Colonic mucosa (tissue), 4 donors: Measurements from ENCODE around the gene ATAD3B. TPM values are rescaled to one million over a fixed set of nuclear protein-coding genes. Genes with fewer than 3 reads are reported as not detected.

ENCODE experiments used
- DNase-seq: peaks from one replicate; pipeline ENCODE4 v3.0.0-alpha.2; 2020
- H3K27ac ChIP-seq: fragments of 200-600 bp; one replicate; pipeline ENCODE4 v1.8.0; 2021
- H3K27me3 ChIP-seq: fragments of 200-600 bp; one replicate; pipeline ENCODE4 v1.8.0; 2021
- H3K36me3 ChIP-seq: fragments of 200-600 bp; one replicate; pipeline ENCODE4 v1.8.0; 2021
- H3K4me1 ChIP-seq: fragments of 200-600 bp; one replicate; pipeline ENCODE4 v1.8.0; 2021; ENCODE audit warnings: mild to moderate bottlenecking
- H3K4me3 ChIP-seq: fragments of 200-600 bp; one replicate; pipeline ENCODE4 v1.8.0; 2021
- H3K9ac ChIP-seq, 2 donors: one replicate each; pipeline ENCODE4 v1.7.0; 2013; ENCODE audit warnings: control low read depth in 2 of 2, low read depth in 2 of 2, low read length in 2 of 2
- H3K9me3 ChIP-seq: fragments of 200-600 bp; one replicate; pipeline ENCODE4 v1.8.0; 2021
- CTCF ChIP-seq: fragments of 200-600 bp; IDR thresholded peaks from one replicate; pipeline ENCODE4 v1.8.0; 2022; ENCODE audit warnings: antibody characterized with exemption, mild to moderate bottlenecking
- intact Hi-C: fragments of 100-400 bp; cut with DNase I; formaldehyde crosslinking; loops from one replicate; pipeline ENCODE4 v1.14.1; 2022
- total RNA-seq, 2 donors: library from RNA; stranded (reverse); fragmentation: NEBNext Ultra II Directional in 1 of 2; extraction: Animal tissue kit (Norgen Biotek cat#: 25700) in 1 of 2; gene quantifications; one replicate each; pipeline ENCODE4 v1.2.1, GENCODE V29; 2021
- donor health status: healthy.
- donor health status: DM: no; HTN: no; CAD: no.
- donor health status: DM: no; HTN: no; CAD: no.

Gene ATAD3B
- total RNA-seq, 2 donors from 2014 or later, result 16.6 to 62.9 TPM

GRCh38 chr1:1534401-1535154 is 63.0 kb downstream of the ATAD3B start:
- no peaks in the 10 kb centered on the region for H3K27me3 ChIP-seq
- no peak for TF ChIP-seq CTCF
- no peak for DNase-seq
- H3K4me1 ChIP-seq, result peaks cover 4% of the 10 kb centered on the region
- no peak overlapping the region for H3K9ac ChIP-seq
- intact Hi-C loops, result no loop called here
- no peak overlapping the region for H3K4me3 ChIP-seq
- no peaks in the 10 kb centered on the region for H3K36me3 ChIP-seq
- H3K27ac ChIP-seq, result no peak overlapping the region
- H3K9me3 ChIP-seq, result no peaks in the 10 kb centered on the region

DNA sequence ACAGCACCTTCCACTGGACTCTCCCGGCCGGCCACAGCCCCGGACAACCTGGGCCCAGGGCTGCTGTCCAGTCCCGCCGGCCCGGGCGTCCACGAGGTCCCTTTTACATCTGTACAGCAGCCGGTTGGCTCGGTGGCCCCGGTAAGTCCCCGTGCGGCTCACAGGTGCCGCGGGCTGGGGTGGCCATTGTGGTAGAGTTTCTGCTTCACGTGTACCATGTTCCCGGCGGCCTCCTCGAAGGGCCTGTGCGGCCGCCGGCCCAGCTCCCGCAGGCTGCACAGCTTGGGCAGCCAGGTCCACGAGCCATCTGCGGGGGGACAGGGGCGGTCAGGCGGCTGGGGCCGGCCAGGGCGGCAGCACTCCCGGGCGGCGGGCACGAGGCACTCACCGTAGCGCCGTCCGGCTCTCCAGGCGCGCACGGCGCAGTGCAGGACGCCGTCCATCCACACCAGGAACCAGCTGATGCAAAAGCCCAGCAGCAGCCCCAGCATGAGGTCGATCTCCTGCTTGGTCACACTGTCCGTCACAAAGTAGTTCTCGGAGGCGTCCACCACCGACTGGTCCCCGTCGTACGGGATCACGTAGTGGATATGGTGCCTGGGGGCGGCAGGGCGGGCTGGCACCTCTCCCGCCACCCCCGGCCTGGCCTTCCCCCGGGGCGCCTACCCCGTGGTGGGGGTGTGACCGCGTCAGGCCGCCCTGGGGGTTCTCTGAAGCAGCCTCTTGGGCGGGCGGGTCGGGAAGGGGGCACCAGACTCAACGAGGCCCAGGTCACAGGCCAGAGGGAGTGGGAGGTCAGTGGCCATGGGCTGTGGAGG is 63.8 kb downstream of the ATAD3B start:
- no peaks in the 10 kb centered on the region for H3K27me3 ChIP-seq
- no peak overlapping the region for H3K27ac ChIP-seq
- H3K4me1 ChIP-seq, result peaks cover 4% of the 10 kb centered on the region
- no peak overlapping the region for H3K9ac ChIP-seq
- intact Hi-C loops, result no loop called here
- DNase-seq, result no peak
- TF ChIP-seq CTCF, result no peak
- no peak overlapping the region for H3K4me3 ChIP-seq
- no peaks in the 10 kb centered on the region for H3K9me3 ChIP-seq
- H3K36me3 ChIP-seq, result no peaks in the 10 kb centered on the region

DNA sequence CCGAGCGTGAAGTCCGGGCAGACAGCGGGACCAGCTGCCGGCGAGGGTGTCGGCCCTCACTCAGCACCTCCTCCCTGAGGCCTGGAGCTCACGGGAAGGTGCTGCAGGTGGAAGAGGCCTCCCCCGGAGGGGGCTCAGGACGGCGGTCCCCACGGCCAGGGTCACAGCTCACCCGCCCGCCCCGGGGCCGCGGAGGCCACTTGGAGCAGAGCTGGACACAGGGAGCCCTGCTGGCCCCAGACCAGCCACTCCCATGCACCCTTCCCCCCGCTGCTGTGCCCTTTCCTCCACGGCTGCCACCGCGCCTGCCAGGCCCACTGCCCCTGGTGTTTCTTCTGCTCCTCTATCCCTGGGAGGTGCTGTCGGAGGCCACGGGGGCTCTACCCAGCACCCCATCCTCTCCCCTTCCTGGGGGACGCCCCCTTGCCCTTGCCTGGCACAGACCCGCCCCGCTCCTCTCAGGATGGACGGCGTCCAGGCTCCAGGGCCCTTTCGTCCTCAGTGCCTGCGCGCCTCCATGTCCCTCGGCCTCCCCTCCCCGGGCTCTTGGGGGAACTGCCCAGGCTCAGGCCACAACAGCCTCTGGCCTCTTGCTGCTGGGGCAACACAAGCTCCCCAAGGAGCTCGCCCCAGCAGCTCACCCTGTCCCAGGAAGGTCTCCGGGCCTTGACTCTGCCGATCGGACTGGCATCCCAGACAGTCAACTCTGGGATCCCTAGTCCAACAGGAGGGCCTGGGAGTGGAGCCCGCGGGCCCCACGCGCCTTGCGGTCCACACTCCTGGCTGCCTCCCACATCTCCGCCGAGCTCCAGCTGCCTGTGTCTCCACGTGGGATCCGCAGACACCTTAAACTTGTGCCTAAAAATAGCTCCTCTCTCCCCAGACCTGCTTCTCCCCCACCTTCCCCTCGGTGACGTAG is 64.7 kb downstream of the ATAD3B start:
- Histone ChIP-seq H3K4me1 (peaks cover 4% of the 10 kb centered on the region), H3K9me3 (no peaks in the 10 kb centered on the region), H3K27me3 (no peaks in the 10 kb centered on the region), H3K36me3 (no peaks in the 10 kb centered on the region), H3K27ac (no peak overlapping the region), H3K4me3 (no peak overlapping the region), H3K9ac (no peak overlapping the region)
- DNase-seq, result no peak
- intact Hi-C loops, result no loop called here
- TF ChIP-seq CTCF, result no peak

GRCh38 chr1:1536938-1537546 is 65.5 kb downstream of the ATAD3B start:
- no peak for TF ChIP-seq CTCF
- Histone ChIP-seq H3K4me1 (peaks cover 4% of the 10 kb centered on the region), H3K36me3 (no peaks in the 10 kb centered on the region), H3K9ac (no peak overlapping the region), H3K9me3 (no peaks in the 10 kb centered on the region), H3K27me3 (no peaks in the 10 kb centered on the region), H3K4me3 (no peak overlapping the region), H3K27ac (no peak overlapping the region)
- DNase-seq, result no peak
- intact Hi-C loops, result no loop called here
